A549 (cell line): ENCODE data around the gene ZNF358. TPM values are rescaled to one million over a fixed set of nuclear protein-coding genes. Genes with fewer than 3 reads are reported as not detected.

ENCODE experiments used
- ATAC-seq, 2 experiments: fragments of 200-7000 bp in 1 of 2; fragments of >200 bp in 1 of 2; cut with Nextera tagmentation in 1 of 2; cut with Tn5 transposase in 1 of 2; 3 replicates each; pipeline versions ENCODE4 v1.8.0 to v1.9.1; 2018 to 2020; ENCODE audit warnings: mild to moderate bottlenecking in 1 of 2, moderate library complexity in 1 of 2
- CTCF ChIA-PET: fragments of 300-600 bp; sonication (Branson Sonifier 250); formaldehyde crosslinking; extraction: SDS; loops from one replicate; lab custom pipeline; 2021; ENCODE audit warnings: antibody characterized with exemption, inconsistent platforms; lab: Yijun Ruan, JAX
- POLR2A ChIA-PET: fragments of 350-600 bp; formaldehyde crosslinking; extraction: SDS; loops from one replicate; lab custom pipeline; 2021; ENCODE audit warnings: antibody characterized with exemption, inconsistent platforms; lab: Yijun Ruan, JAX
- DNase-seq, 2 experiments: peaks; one replicate each; pipeline versions ENCODE4 v3.0.0 to v3.0.0-alpha.2; 2011 to 2016; ENCODE audit warnings: low read depth in 1 of 2, low spot score in 1 of 2
- FAIRE-seq: peaks from 2 replicates; lab custom pipeline; 2011; peaks lifted over from hg19 to GRCh38; lab: Jason Lieb, UNC
- H3K27ac ChIP-seq, 2 experiments: fragments of >200 bp; sonication (Bioruptor Twin); formaldehyde crosslinking; 3 replicates each; pipeline ENCODE4 v1.5.1; 2016 to 2017
- H3K4me1 ChIP-seq: fragments of >200 bp; sonication (Bioruptor Twin); formaldehyde crosslinking; 3 replicates; pipeline ENCODE4 v1.6.1; 2016
- H3K4me2 ChIP-seq: fragments of >200 bp; sonication (Bioruptor Twin); formaldehyde crosslinking; 3 replicates; pipeline ENCODE4 v1.6.1; 2016
- H3K4me3 ChIP-seq: fragments of >200 bp; sonication (Bioruptor Twin); formaldehyde crosslinking; 3 replicates; pipeline ENCODE4 v1.5.1; 2016
- H3K9me3 ChIP-seq: fragments of >200 bp; sonication (Bioruptor Twin); formaldehyde crosslinking; 3 replicates; pipeline ENCODE4 v1.6.1; 2016
- BCL3 ChIP-seq: fragments of >200 bp; sonication (Bioruptor Twin); formaldehyde crosslinking; IDR thresholded peaks from 3 replicates; pipeline ENCODE4 v1.6.1; 2016
- BHLHE40 ChIP-seq: IDR thresholded peaks from 2 replicates; pipeline ENCODE4 v1.6.1; 2012; ENCODE audit warnings: low read depth, low read length, inconsistent platforms
- CBX2 ChIP-seq: fragments of 200-600 bp; sonication (generic); IDR thresholded peaks from 2 replicates; pipeline ENCODE4 v1.6.1; 2016; ENCODE audit warnings: low read depth, mild to moderate bottlenecking, borderline replicate concordance
- CBX8 ChIP-seq: fragments of 200-600 bp; sonication (generic); IDR thresholded peaks from 2 replicates; pipeline ENCODE4 v1.6.1; 2016
- CHD2 ChIP-seq: fragments of 150-350 bp; IDR thresholded peaks from 2 replicates; pipeline ENCODE4 v1.6.1; 2014; ENCODE audit warnings: low read length; ENCODE audit not compliant: partially characterized antibody
- CHD4 ChIP-seq: fragments of 200-600 bp; sonication (generic); IDR thresholded peaks from 2 replicates; pipeline ENCODE4 v1.6.1; 2016; ENCODE audit warnings: antibody characterized with exemption, mild to moderate bottlenecking, borderline replicate concordance
- EHF ChIP-seq: fragments of 250-450 bp; sonication (Bioruptor Pico); IDR thresholded peaks from 2 replicates; pipeline ENCODE4 v1.5.0; 2020; ENCODE audit warnings: mild to moderate bottlenecking
- ELK1 ChIP-seq: fragments of 150-350 bp; IDR thresholded peaks from 2 replicates; pipeline ENCODE4 v1.6.1; 2014; ENCODE audit warnings: low read depth, mild to moderate bottlenecking, low read length
- EP300 ChIP-seq, 2 experiments: fragments of >200 bp; sonication (Bioruptor Twin); formaldehyde crosslinking; IDR thresholded peaks; 2 replicates in 1 of 2; 3 replicates in 1 of 2; pipeline ENCODE4 v1.6.1; 2016 to 2017
- FOSL2 ChIP-seq, 2 experiments: fragments of 450-650 bp in 1 of 2; fragments of >200 bp in 1 of 2; sonication (Bioruptor Twin) in 1 of 2; formaldehyde crosslinking; IDR thresholded peaks; 2 replicates each; pipeline versions ENCODE4 v1.5.0 to v1.6.1; 2016 to 2020; ENCODE audit warnings: mild to moderate bottlenecking in 1 of 2, moderate library complexity in 1 of 2
- FOXS1 ChIP-seq: fragments of 250-450 bp; sonication (Bioruptor Pico); IDR thresholded peaks from 2 replicates; pipeline ENCODE4 v1.5.0; 2020; ENCODE audit warnings: mild to moderate bottlenecking, moderate library complexity
- GATA3 ChIP-seq: IDR thresholded peaks from 2 replicates; pipeline ENCODE4 v1.6.1; 2012; ENCODE audit warnings: borderline replicate concordance
- HDAC2 ChIP-seq: fragments of 200-600 bp; sonication (generic); IDR thresholded peaks from 2 replicates; pipeline ENCODE4 v1.6.1; 2016
- HOXB5 ChIP-seq: fragments of 250-450 bp; sonication (Bioruptor Pico); IDR thresholded peaks from 2 replicates; pipeline ENCODE4 v1.5.0; 2020; ENCODE audit warnings: mild to moderate bottlenecking, moderate library complexity
- JUN ChIP-seq, 2 experiments: fragments of >200 bp; sonication (Bioruptor Twin); formaldehyde crosslinking; IDR thresholded peaks; 2 replicates in 1 of 2; 3 replicates in 1 of 2; pipeline ENCODE4 v1.6.1; 2016 to 2017
- JUNB ChIP-seq: fragments of >200 bp; sonication (Bioruptor Twin); formaldehyde crosslinking; IDR thresholded peaks from 2 replicates; pipeline ENCODE4 v1.6.1; 2016
- KDM5A ChIP-seq: fragments of 200-600 bp; sonication (generic); IDR thresholded peaks from 2 replicates; pipeline ENCODE4 v1.6.1; 2016; ENCODE audit warnings: antibody characterized with exemption, mild to moderate bottlenecking
- NFE2L2 ChIP-seq: fragments of 150-350 bp; conservative IDR thresholded peaks from 2 replicates; pipeline ENCODE4 v1.6.1; 2014; ENCODE audit warnings: low read length
- POLR2A ChIP-seq: IDR thresholded peaks from 2 replicates; pipeline ENCODE4 v1.6.1; 2012; ENCODE audit warnings: mild to moderate bottlenecking, low read length
- RARB ChIP-seq: fragments of 250-450 bp; sonication (Bioruptor Pico); IDR thresholded peaks from 2 replicates; pipeline ENCODE4 v1.8.0; 2021; ENCODE audit warnings: mild to moderate bottlenecking, moderate library complexity
- RFX5 ChIP-seq: fragments of 450-650 bp; IDR thresholded peaks from 2 replicates; pipeline ENCODE4 v1.7.1; 2014; ENCODE audit warnings: antibody characterized with exemption, mild to moderate bottlenecking, moderate library complexity
- RNF2 ChIP-seq: fragments of 200-600 bp; sonication (generic); IDR thresholded peaks from 2 replicates; pipeline ENCODE4 v1.6.1; 2016; ENCODE audit warnings: low read depth, mild to moderate bottlenecking, antibody characterized with exemption, moderate library complexity, borderline replicate concordance
- SREBF2 ChIP-seq: fragments of 450-650 bp; IDR thresholded peaks from 2 replicates; pipeline ENCODE4 v1.6.1; 2014; ENCODE audit warnings: mild to moderate bottlenecking, moderate library complexity
- TFCP2L1 ChIP-seq: fragments of 250-450 bp; sonication (Bioruptor Pico); IDR thresholded peaks from 2 replicates; pipeline ENCODE4 v1.5.0; 2021; ENCODE audit warnings: mild to moderate bottlenecking
- USF2 ChIP-seq: fragments of 450-650 bp; IDR thresholded peaks from 2 replicates; pipeline ENCODE4 v1.6.1; 2014; ENCODE audit warnings: antibody characterized with exemption
- ZFP36 ChIP-seq: fragments of 450-650 bp; IDR thresholded peaks from 2 replicates; pipeline ENCODE4 v1.6.1; 2014; ENCODE audit warnings: borderline replicate concordance; ENCODE audit not compliant: partially characterized antibody
- ZSCAN20 ChIP-seq: fragments of 250-450 bp; sonication (Bioruptor Pico); IDR thresholded peaks from 2 replicates; pipeline ENCODE4 v1.8.0; 2022; ENCODE audit warnings: mild to moderate bottlenecking, moderate library complexity
- WGBS: methylation state at CpG from one replicate; pipeline ENCODE4 v1.1.6; 2017; ENCODE audit errors: missing lambda C conversion rate; 5-methylcytosine and 5-hydroxymethylcytosine counted together
- polyA plus RNA-seq, 4 experiments: library from polyadenylated mRNA; depleted of rRNA in 3 of 4; stranded (reverse); fragments of >200 nt; fragmentation: RNase III in 1 of 4; extraction: RNeasy Plus Mini Kit Qiagen cat#74134 plus additional on column Dnase treatment in 1 of 4; gene quantifications; 2 replicates in 3 of 4; 3 replicates in 1 of 4; pipeline ENCODE4 v1.2.3, GENCODE V29; 2011 to 2017
- TF ChIP-seq, protein P1 (sequence below): IDR thresholded peaks from 2 replicates; pipeline ENCODE4 v1.6.1; 2012
- TF ChIP-seq, protein P2 (sequence below): fragments of 250-450 bp; sonication (Bioruptor Pico); IDR thresholded peaks from 2 replicates; pipeline ENCODE4 v1.5.0; 2020; ENCODE audit warnings: low read depth, mild to moderate bottlenecking, moderate library complexity

Gene ZNF358
- polyA plus RNA-seq, 2 of the 4 experiments (the other 2 are of a cell fraction), result 9.5 to 14.0 TPM

DNA sequence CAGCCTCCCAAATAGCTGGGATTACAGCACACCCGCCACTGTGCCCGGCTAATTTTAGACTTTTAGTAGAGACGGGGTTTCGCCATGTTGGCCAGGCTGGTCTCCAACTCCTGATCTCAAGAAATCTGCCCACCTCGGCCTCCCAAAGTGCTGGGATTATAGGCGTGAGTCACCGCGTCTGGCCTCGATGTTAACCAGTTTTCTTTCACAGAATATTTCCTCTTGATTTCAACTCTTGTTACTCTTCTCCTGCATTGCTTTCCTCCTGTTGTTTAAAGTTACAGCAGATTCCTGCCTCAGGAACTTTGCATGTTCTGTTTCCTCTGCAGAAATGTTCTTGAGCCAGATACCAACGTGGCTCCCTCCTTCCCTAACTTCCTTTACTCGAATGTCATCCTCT lies 23.3 kb upstream of the ZNF358 start:
- TF ChIP-seq EP300 (IDR thresholded peaks at IDR 0.05), result no peak
- no peak for TF ChIP-seq JUN (IDR thresholded peaks at IDR 0.05)
- TF ChIP-seq NFE2L2, result no peak
- no peak for TF ChIP-seq JUNB
- TF ChIP-seq ZSCAN20 (CRISPR knock-in tag), result no peak
- no peak for TF ChIP-seq BCL3
- TF ChIP-seq RARB, result no peak
- TF ChIP-seq GATA3, result no peak
- TF ChIP-seq POLR2A, result no peak
- no peak for TF ChIP-seq FOXS1 (CRISPR knock-in tag)
- no peak for TF ChIP-seq EHF (CRISPR knock-in tag)
- TF ChIP-seq, protein P1, sequence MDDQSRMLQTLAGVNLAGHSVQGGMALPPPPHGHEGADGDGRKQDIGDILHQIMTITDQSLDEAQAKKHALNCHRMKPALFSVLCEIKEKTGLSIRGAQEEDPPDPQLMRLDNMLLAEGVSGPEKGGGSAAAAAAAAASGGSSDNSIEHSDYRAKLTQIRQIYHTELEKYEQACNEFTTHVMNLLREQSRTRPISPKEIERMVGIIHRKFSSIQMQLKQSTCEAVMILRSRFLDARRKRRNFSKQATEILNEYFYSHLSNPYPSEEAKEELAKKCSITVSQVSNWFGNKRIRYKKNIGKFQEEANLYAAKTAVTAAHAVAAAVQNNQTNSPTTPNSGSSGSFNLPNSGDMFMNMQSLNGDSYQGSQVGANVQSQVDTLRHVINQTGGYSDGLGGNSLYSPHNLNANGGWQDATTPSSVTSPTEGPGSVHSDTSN, result no peak
- no peak for TF ChIP-seq ZFP36
- TF ChIP-seq RNF2, result no peak
- no peak for TF ChIP-seq ELK1
- no peak for TF ChIP-seq RFX5
- no peak for TF ChIP-seq USF2
- no peak for TF ChIP-seq TFCP2L1 (CRISPR knock-in tag)
- TF ChIP-seq, all 56 proteins: peak for 0
- Histone ChIP-seq H3K4me2 (no peak overlapping the region), H3K9me3 (no peaks in the 10 kb centered on the region), H3K27ac (no peak overlapping the region), H3K4me1 (peaks cover 7% of the 10 kb centered on the region), H3K4me3 (no peak overlapping the region)
- POLR2A ChIA-PET, result no interaction called here
- ATAC-seq (no peak), FAIRE-seq (no peak), DNase-seq (no peak)
- 85% methylated on average over 11 of the region's 11 CpGs for WGBS
- CTCF ChIA-PET, result interaction anchor here (0.7 kb wide), 1 partner anchor 47 kb away, joined by 3 read pairs; no protein-coding TSS in a partner anchor

DNA sequence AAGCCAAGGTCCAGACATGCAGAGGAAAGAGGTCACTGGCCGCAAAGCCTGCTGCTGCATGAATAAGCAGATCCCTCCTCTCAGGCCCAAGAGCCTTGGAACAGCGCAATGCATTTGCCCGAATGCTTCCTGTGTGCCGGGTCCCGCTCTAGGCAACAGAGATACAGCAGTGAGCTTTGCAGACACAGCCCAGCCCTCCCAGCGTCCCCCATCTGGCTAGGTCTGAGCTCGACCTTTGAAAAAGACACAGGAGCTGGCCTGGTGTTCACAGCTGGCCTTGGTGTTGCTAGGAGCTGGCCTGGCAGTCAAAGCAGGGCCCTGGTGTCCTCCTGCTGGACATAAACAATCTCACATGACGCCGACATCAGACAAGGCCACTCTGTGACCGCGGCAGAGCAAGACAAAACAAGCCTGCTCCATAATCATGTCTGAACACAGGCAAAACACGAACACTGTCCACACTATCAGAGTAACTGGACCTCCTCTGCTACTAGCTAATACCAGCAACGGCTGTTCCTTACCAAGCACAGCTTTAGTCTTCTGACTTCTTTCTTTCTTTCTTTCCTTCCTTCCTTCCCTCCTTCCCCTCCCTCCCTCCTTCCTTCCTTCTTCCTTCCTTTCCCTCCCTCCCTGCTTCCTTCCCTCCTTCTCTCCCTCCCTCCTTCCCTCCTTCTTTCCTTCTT lies 21.3 kb upstream of the ZNF358 start:
- H3K27ac ChIP-seq, result no peak overlapping the region
- no peak overlapping the region for H3K4me2 ChIP-seq
- DNase-seq (no peak), FAIRE-seq (no peak), ATAC-seq (peak; percentile 35 to 54; a peak in 3 of 6 replicates)
- CTCF ChIA-PET, result interaction anchor here (1.6 kb wide), 1 partner anchor 140 kb away, joined by 4 read pairs; no protein-coding TSS in a partner anchor
- no peaks in the 10 kb centered on the region for H3K9me3 ChIP-seq
- POLR2A ChIA-PET, result interaction anchor here (0.7 kb wide), 1 partner anchor 9 kb away, joined by 11 read pairs; no protein-coding TSS in a partner anchor
- no peak overlapping the region for H3K4me3 ChIP-seq
- 75% methylated on average over 13 of the region's 13 CpGs for WGBS
- peaks cover 1% of the 10 kb centered on the region for H3K4me1 ChIP-seq
- TF ChIP-seq SREBF2 (no peak), FOSL2 (IDR thresholded peaks at IDR 0.05) (no peak), FOSL2 (CRISPR knock-in tag; IDR thresholded peaks at IDR 0.05) (no peak), RFX5 (no peak), RNF2 (no peak), CBX8 (no peak), CHD2 (no peak), JUNB (no peak), KDM5A (no peak), USF2 (no peak), HDAC2 (no peak), CBX2 (no peak), BHLHE40 (no peak), GATA3 (no peak), ZFP36 (no peak), HOXB5 (CRISPR knock-in tag) (no peak), CHD4 (no peak)
- TF ChIP-seq, protein P1, result no peak
- TF ChIP-seq, protein P2, sequence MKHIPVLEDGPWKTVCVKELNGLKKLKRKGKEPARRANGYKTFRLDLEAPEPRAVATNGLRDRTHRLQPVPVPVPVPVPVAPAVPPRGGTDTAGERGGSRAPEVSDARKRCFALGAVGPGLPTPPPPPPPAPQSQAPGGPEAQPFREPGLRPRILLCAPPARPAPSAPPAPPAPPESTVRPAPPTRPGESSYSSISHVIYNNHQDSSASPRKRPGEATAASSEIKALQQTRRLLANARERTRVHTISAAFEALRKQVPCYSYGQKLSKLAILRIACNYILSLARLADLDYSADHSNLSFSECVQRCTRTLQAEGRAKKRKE (CRISPR knock-in tag), result no peak
